ENCODE results near the gene TESMIN.

TESMIN gene

GRCh38 chr11:68670208-68670992 lies 80.9 kb downstream of the TESMIN start:
- no peaks in the 10 kb centered on the region for H3K9me3 ChIP-seq (ENCODE audit: low read depth, low read length)
- no peak overlapping the region for H3K4me3 ChIP-seq
- H3K36me3 ChIP-seq (ENCODE audit: insufficient read depth, low read length), result no peaks in the 10 kb centered on the region
- no peak overlapping the region for H3K9ac ChIP-seq (ENCODE audit: insufficient read length)
- TF ChIP-seq EZH2 (IDR thresholded peaks at IDR 0.05) (no peak), FOXP2 (optimal IDR thresholded peaks at IDR 0.05; ENCODE audit: control extremely low read depth, extremely low read length, insufficient read depth) (no peak), POLR2AphosphoS5 (IDR thresholded peaks at IDR 0.05; ENCODE audit: borderline replicate concordance, low read depth, low read length) (no peak)
- no peak for DNase-seq (ENCODE audit: low read depth, low spot score)
- no peak overlapping the region for H3K27ac ChIP-seq

GRCh38 chr11:68669301-68670090 lies 81.8 kb downstream of the TESMIN start:
- TF ChIP-seq EZH2 (IDR thresholded peaks at IDR 0.05) (no peak), POLR2AphosphoS5 (IDR thresholded peaks at IDR 0.05; ENCODE audit: borderline replicate concordance, low read depth, low read length) (no peak), FOXP2 (optimal IDR thresholded peaks at IDR 0.05; ENCODE audit: control extremely low read depth, extremely low read length, insufficient read depth) (no peak)
- Histone ChIP-seq H3K36me3 (ENCODE audit: insufficient read depth, low read length) (no peaks in the 10 kb centered on the region), H3K27ac (no peak overlapping the region), H3K9me3 (ENCODE audit: low read depth, low read length) (no peaks in the 10 kb centered on the region), H3K4me3 (no peak overlapping the region), H3K9ac (ENCODE audit: insufficient read length) (no peak overlapping the region)
- no peak for DNase-seq (ENCODE audit: low read depth, low spot score)

GRCh38 chr11:68667511-68668500 lies 83.5 kb downstream of the TESMIN start:
- no peaks in the 10 kb centered on the region for H3K36me3 ChIP-seq (ENCODE audit: insufficient read depth, low read length)
- no peak overlapping the region for H3K4me3 ChIP-seq
- no peak for TF ChIP-seq POLR2AphosphoS5 (IDR thresholded peaks at IDR 0.05; ENCODE audit: borderline replicate concordance, low read depth, low read length)
- TF ChIP-seq FOXP2 (optimal IDR thresholded peaks at IDR 0.05; ENCODE audit: control extremely low read depth, extremely low read length, insufficient read depth), result no peak
- no peak for TF ChIP-seq EZH2 (IDR thresholded peaks at IDR 0.05)

GRCh38 chr11:68666849-68667248 lies 84.5 kb downstream of the TESMIN start:
- no peaks in the 10 kb centered on the region for H3K36me3 ChIP-seq (ENCODE audit: insufficient read depth, low read length)
- DNase-seq (ENCODE audit: low read depth, low spot score), result no peak
- TF ChIP-seq EZH2 (IDR thresholded peaks at IDR 0.05) (no peak), POLR2AphosphoS5 (IDR thresholded peaks at IDR 0.05; ENCODE audit: borderline replicate concordance, low read depth, low read length) (no peak), FOXP2 (optimal IDR thresholded peaks at IDR 0.05; ENCODE audit: control extremely low read depth, extremely low read length, insufficient read depth) (no peak)
- H3K27ac ChIP-seq, result no peak overlapping the region
- H3K9ac ChIP-seq (ENCODE audit: insufficient read length), result no peak overlapping the region
- H3K9me3 ChIP-seq (ENCODE audit: low read depth, low read length), result no peaks in the 10 kb centered on the region
- H3K4me3 ChIP-seq, result no peak overlapping the region

More at GRCh38 chr11:68667511-68668500, 83.5 kb downstream of the TESMIN start:
- Histone ChIP-seq H3K27ac (no peak overlapping the region), H3K9me3 (ENCODE audit: low read depth, low read length) (no peaks in the 10 kb centered on the region), H3K9ac (ENCODE audit: insufficient read length) (no peak overlapping the region)
- DNase-seq (ENCODE audit: low read depth, low spot score), result no peak

- Histone ChIP-seq H3K4me3 (no peak overlapping the region), H3K9ac (ENCODE audit: insufficient read length) (no peak overlapping the region), H3K27ac (no peak overlapping the region), H3K36me3 (ENCODE audit: insufficient read depth, low read length) (no peaks in the 10 kb centered on the region), H3K9me3 (ENCODE audit: low read depth, low read length) (no peaks in the 10 kb centered on the region)
- DNase-seq (ENCODE audit: low read depth, low spot score), result no peak
- TF ChIP-seq FOXP2 (optimal IDR thresholded peaks at IDR 0.05; ENCODE audit: control extremely low read depth, extremely low read length, insufficient read depth) (no peak), POLR2AphosphoS5 (IDR thresholded peaks at IDR 0.05; ENCODE audit: borderline replicate concordance, low read depth, low read length) (no peak), EZH2 (IDR thresholded peaks at IDR 0.05) (no peak)
These were observed 85.9 kb downstream of the TESMIN start for GRCh38 chr11:68665436-68665835.

GRCh38 chr11:68664906-68665305 lies 86.4 kb downstream of the TESMIN start:
- H3K9ac ChIP-seq (ENCODE audit: insufficient read length), result no peak overlapping the region

GRCh38 chr11:68664141-68664540 lies 87.2 kb downstream of the TESMIN start:
- no peaks in the 10 kb centered on the region for H3K9me3 ChIP-seq (ENCODE audit: low read depth, low read length)
- H3K36me3 ChIP-seq (ENCODE audit: insufficient read depth, low read length), result no peaks in the 10 kb centered on the region
- no peak for DNase-seq (ENCODE audit: low read depth, low spot score)
- H3K9ac ChIP-seq (ENCODE audit: insufficient read length), result no peak overlapping the region
- no peak overlapping the region for H3K4me3 ChIP-seq
- H3K27ac ChIP-seq, result no peak overlapping the region
- TF ChIP-seq POLR2AphosphoS5 (IDR thresholded peaks at IDR 0.05; ENCODE audit: borderline replicate concordance, low read depth, low read length), result no peak
- TF ChIP-seq EZH2 (IDR thresholded peaks at IDR 0.05), result no peak
- no peak for TF ChIP-seq FOXP2 (optimal IDR thresholded peaks at IDR 0.05; ENCODE audit: control extremely low read depth, extremely low read length, insufficient read depth)

More at GRCh38 chr11:68664906-68665305, 86.4 kb downstream of the TESMIN start:
- Histone ChIP-seq H3K36me3 (ENCODE audit: insufficient read depth, low read length) (no peaks in the 10 kb centered on the region), H3K27ac (no peak overlapping the region), H3K4me3 (no peak overlapping the region), H3K9me3 (ENCODE audit: low read depth, low read length) (no peaks in the 10 kb centered on the region)
- TF ChIP-seq POLR2AphosphoS5 (IDR thresholded peaks at IDR 0.05; ENCODE audit: borderline replicate concordance, low read depth, low read length) (no peak), FOXP2 (optimal IDR thresholded peaks at IDR 0.05; ENCODE audit: control extremely low read depth, extremely low read length, insufficient read depth) (no peak), EZH2 (IDR thresholded peaks at IDR 0.05) (no peak)
- DNase-seq (ENCODE audit: low read depth, low spot score), result no peak

All from SK-N-MC (cell line).